Renal cortical epithelial cell (primary cell): Measurements from ENCODE around the gene OBP2A. TPM values are rescaled to one million over a fixed set of nuclear protein-coding genes. Genes with fewer than 3 reads are reported as not detected.
"Not testable (repeated sequence)": the region's sequence is repeated elsewhere in the genome, so short reads cannot be mapped to it uniquely, and the experiment has no call there.

Experiments
- DNase-seq: peaks from one replicate; pipeline ENCODE4 v3.0.0-alpha.2; 2011; ENCODE audit warnings: low read depth
- total RNA-seq: library from RNA; depleted of rRNA; stranded (reverse); fragments of >200 nt; gene quantifications from 2 replicates; pipeline ENCODE4 v1.2.3, GENCODE V29; 2014

OBP2A gene
- total RNA-seq, 1 donor from 2014 or later, result not detected

DNA sequence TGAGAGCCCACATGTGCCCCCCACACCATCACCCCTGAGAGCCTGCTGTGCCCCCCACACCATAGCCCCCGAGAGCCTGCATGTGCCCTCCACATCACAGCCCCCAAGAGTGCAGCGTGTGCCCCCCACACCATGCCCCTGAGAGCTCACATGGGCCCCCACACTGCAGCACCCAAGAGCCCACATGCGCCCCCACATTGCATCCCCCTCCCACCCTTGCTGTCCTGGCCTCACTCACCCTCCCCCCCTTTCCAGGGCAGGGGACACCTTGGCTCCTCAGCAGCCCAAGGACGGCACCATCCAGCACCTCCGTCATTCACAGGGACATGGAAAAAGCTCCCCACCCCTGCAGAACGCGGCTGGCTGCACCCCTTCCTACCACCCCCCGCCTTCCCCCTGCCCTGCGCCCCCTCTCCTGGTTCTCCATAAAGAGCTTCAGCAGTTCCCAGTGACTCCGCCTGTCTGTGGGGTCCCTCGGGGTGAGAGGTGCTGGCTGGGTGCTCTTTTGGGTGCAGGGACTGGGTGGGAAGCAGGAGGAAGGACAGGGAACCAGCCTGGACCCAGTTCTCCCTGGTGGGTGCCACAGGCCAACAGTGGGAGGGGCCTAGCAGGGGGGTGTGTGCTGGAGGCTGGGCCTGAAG, 19.7 kb upstream of the OBP2A start:
- DNase-seq, result no peak

DNA sequence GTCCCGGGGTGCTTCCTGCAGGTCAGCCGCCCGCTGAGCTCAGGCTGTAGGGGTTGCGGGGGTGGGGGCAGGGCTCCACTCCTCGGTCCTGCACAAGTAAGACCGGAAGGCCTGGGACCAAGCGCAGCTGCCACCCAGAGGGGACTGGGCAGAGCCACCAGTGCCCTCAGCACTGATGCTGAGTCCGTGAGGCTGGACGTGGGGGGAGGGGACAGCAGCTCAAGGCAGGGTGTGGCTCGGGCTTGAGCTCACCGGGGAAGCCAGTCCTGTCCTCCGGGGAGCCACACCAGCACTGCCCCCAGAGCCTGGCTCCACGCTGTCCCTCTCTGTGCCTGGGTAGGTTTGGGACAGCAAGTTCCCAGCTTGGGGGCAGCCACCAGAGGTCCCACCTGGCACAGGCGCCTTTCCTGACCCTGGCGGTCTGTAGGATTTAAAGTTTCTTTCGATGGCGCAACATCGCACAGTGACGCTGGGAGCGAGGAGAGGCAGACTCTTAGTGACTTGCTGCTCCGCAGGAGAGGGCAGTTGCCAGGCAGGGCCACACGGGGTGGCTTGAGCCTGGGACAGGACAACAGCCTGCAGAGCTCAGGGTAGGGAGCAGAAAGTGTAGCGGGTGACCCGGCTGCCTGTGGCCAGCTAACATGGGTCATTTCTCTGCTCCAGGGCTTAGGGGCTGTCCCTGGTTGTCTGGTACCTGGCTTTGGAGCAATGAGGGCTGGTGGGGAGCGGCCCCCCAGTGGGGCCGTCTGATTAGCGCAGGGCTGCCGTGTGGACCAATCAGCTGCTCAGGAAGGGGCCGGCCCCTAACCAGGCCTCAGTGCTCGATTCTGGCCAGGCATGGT, 19.0 kb upstream of the OBP2A start:
- DNase-seq, result no peak

DNA sequence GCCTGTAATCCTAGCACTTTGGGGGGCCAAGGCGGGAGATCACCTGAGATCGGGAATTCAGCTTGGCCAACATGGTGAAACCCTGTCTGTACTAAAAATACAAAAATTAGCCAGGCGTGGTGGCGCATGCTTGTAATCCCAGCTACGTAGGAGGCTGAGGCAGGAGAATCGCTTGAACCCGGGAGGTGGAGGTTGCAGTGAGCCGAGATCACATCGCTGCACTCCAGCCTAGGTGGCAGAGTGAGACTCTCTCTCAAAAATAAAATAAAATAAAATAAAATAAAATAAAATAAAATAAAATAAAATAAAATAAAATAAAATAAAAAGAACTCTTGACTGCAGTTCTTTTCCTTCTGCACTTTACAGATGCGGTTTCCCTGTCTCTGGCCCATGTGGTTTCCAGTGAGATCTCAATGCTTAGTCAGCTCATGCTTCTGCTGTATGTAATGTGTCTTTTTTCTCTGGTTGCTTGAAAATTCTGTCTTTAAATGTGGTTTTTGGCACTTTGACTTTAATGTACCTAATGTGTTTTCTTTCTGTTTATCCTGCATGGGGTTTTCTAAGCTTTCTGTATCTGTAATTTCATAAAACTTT, 17.0 kb upstream of the OBP2A start:
- not testable (repeated sequence) for DNase-seq

DNA sequence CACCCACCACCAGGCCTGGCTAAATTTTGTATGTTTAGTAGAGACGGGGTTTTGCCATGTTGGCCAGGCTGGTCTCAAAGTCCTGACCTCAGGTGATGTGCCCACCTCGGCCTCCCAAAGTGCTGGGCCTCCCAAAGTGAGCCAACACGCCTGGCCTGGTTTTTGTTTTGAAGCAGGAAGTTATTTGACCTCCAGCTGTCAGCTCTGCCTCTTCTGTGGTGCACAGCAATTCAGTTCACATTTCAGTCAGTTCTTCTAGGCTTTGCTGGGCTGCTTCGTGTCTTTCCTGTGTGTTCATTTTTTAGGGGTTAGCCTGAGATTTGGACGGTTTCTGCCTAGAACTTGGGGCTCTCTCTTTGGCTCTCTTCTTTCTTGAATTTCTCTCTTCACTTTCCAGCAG, 15.8 kb upstream of the OBP2A start:
- DNase-seq, result no peak

DNA sequence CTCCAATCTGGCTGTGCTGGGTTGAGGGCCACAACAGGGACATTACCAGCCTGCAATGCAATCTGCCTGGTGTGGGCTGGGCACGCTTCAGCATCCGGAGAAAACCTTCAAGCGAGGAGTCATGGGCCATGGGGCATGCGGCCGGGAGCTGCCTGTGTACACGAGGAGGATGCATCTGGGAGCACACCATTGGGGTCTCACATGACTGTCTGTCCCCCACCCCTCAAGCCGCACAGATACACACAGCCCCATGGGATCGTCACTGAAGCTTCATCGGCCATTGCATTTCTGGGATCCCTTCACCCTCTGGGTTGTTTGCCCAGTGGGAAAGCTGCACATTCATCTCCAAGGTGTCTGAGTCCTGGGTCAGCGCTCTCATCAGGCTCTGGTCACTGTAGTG, 14.8 kb upstream of the OBP2A start:
- DNase-seq, result no peak

DNA sequence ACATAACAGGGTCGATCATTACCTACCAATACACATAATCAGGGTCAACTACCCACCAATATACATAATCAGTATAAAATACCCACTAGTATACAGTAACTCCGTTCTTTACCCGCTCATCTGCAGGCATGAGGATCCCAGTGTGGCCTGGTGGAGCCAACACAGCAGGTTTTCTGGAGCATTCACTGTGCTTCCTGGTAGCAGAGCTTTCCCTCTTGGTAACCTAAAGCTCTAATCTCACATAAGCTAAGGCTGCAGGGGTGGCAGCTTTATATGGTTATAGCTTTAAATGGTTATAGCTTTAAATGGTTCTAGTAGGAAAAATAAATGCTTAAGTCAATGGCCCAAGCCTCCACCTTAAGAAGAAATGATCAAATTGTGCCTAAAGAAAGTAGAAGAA, 12.8 kb upstream of the OBP2A start:
- no peak for DNase-seq

- no peak for DNase-seq
Measured at GRCh38 chr9:135533674-135534073, 12.3 kb upstream of the OBP2A start.

- DNase-seq, result not testable (repeated sequence)
Measured at GRCh38 chr9:135534192-135534711, 11.7 kb upstream of the OBP2A start.

GRCh38 chr9:135534826-135535225, 11.1 kb upstream of the OBP2A start:
- not testable (repeated sequence) for DNase-seq

DNA sequence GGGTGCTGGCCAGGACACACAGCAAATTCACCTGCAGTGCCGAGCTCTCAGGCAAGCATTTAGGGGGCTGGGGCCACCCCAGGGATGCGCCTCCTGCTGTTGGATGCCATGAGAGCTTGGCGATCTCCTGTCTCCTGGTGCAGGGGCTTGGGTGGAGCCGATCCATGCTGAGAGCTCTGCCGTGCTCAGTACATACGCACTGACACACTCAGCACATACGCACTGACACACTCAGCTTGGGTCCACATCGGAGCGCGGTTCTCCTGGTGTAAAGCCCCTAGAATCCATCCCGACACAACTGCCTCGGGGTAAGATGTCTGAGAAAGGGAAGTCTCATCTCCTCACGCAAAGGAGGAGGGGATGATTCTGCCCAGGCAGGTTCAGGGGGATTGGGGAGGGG, 10.3 kb upstream of the OBP2A start:
- DNase-seq, result not testable (repeated sequence)

DNA sequence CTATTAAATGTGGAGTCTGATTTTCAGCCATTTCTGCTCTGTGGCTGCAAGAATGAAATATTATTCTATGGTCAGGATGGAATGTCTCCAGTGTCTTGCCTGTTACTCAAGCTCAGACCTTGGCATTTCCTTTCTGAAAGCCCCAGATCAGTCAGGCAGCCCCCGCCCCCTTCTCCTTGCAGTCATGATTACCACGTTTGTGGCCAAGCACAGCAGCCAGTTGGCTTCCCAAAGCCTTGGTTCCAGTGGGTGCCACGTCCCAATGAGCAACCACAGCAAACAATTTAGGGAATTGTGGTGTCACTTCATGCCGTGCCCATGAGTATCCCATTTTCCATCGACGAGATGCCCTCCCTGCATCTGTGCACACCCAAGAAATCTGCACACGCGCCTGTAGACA, 9.7 kb upstream of the OBP2A start:
- no peak for DNase-seq

DNA sequence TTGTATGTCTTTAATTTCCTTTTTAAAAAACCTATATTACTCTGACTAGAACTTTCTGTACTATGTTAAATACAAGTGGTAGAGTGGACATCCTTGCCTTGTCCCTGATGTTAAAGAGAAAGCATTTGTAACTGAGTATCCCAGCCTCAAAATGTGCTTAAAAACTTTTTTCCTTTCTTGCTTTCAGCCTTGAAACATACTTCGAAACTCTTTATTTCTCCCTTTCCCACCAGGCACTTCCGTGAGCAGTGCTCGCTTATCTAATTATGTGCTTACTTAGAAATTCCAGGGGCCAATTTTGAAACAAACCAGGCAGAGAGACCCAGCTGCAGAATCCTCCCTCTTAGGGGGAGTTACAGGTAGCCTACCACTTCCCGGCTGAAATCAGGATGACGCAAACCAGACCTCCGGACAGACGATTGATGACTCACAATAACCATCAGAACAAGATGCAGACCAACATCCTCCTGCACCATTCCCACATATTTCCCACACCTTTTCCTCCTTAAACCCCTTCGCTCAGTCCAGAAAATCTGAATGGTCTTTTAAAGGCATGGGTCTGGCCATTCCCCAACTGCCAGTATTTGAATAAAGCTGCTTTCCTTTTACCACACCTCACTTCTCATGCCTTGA, 2.5 kb upstream of the OBP2A start:
- DNase-seq, result peak; percentile 38

DNA sequence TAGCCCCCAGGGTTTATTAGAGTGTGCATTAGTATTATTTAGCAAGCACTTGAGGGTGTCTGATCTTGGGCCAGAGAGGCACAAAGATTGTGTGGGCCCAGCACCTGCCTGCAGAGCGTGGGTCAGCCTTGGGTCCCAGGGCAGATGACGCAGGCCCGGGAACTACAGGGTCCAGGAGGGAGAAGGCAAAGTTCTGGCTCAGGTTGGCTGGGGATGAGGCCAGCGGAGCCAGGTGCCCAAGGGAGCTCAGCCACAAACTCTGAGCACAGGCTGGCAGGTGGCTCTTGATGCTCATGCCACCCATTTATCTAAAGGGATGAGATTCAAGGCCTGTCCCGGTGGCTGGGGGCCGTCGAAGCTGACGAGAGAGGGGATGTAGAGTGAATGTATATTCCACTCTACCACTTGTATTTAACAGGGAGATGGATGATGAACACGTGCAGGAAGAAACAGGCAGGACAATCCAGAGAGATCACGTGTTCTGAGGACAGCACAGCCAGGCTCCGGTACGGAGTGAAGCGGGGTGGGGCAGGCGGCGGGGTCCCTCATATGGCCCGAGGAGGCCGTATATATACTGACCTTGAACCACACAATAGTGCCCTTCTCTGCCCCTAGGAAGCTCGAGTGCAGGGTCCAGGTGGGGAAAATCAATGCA, 818 bp upstream of the OBP2A start:
- no peak for DNase-seq

DNA sequence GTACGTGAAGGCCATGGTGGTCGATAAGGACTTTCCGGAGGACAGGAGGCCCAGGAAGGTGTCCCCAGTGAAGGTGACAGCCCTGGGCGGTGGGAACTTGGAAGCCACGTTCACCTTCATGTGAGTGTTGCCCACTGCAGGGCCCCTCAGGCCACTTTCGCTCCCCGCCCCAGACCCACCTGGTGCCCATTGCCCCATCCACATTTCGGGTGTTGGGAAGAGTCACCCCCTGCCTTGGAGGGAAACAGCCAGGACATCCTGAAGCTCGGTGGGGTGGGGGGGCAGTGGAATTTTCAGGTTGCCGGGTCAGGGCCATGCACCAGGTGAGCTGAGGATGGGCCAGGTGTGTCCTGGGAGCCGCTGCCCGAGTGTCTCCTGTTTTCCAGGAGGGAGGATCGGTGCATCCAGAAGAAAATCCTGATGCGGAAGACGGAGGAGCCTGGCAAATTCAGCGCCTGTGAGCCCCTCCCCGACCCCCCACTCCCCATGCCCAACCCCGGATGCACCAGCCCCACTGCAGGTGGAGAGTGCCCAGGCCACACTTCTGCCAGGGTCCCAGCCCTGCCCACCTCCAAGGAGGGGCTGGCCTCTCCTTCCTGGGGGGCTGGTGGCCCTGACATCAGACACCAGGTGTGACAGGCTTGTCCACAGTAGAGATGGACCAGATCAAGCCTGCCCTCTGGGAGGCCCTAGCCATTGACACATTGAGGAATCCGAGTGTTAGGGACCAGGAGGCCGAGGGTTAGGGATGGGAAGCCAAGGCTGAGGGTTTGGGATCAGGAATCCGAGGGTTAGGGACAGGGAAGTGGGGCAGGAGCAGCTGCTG, 1.1 kb downstream of the OBP2A start:
- DNase-seq, result not testable (repeated sequence)

- no peak for DNase-seq
Measured at GRCh38 chr9:135547756-135548736, 2.1 kb downstream of the OBP2A start.

GRCh38 chr9:135549478-135550343, 3.8 kb downstream of the OBP2A start:
- DNase-seq, result not testable (repeated sequence)

DNA sequence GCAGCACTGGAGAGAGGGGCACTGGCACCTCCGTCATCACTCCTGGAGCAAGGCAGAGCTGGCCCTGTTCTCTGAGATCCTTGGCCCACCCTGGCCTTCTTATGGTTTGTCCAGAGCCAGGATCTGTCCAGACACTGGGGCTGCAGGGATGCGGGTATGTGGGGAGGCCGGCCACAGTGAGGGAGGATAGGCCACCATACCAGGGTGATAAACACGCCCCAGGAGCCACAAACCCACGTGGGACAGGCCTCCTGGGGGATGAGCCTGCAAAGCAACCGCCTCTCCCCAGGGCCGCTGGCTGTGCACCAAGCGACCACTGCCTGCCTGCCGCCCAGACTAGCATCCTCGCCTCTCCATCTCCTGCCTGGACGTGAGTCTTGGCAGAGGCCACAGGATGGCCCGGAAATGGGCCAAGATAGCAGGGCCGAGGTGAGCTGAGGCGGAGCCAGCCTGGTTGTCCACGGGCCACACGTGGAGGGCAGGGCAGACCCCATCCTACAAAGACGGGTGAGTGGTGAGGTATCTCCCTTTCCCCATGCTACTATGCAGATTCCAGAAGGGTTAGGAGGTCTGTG, 4.5 kb downstream of the OBP2A start:
- no peak for DNase-seq

- no peak for DNase-seq
Measured at GRCh38 chr9:135551031-135551430, 5.1 kb downstream of the OBP2A start.
